Left renal pelvis (tissue), 4 donors: Measurements from ENCODE around the gene PHF21A. TPM values are rescaled to one million over a fixed set of nuclear protein-coding genes. Genes with fewer than 3 reads are reported as not detected.

Experiments used
- DNase-seq, 4 donors: peaks; one replicate each; pipeline ENCODE4 v3.0.0-alpha.2; 2013; ENCODE audit warnings: low read depth in 4 of 4, low spot score in 3 of 4
- polyA plus RNA-seq, 4 donors: library from polyadenylated mRNA; unstranded; fragments of 120-200 nt; gene quantifications; one replicate each; pipeline ENCODE4 v1.2.1, GENCODE V29; 2013; ENCODE audit not compliant: insufficient read length in 4 of 4

Gene PHF21A
- polyA plus RNA-seq, 4 donors: 44.2 to 57.6 (median 53.2) TPM

DNA sequence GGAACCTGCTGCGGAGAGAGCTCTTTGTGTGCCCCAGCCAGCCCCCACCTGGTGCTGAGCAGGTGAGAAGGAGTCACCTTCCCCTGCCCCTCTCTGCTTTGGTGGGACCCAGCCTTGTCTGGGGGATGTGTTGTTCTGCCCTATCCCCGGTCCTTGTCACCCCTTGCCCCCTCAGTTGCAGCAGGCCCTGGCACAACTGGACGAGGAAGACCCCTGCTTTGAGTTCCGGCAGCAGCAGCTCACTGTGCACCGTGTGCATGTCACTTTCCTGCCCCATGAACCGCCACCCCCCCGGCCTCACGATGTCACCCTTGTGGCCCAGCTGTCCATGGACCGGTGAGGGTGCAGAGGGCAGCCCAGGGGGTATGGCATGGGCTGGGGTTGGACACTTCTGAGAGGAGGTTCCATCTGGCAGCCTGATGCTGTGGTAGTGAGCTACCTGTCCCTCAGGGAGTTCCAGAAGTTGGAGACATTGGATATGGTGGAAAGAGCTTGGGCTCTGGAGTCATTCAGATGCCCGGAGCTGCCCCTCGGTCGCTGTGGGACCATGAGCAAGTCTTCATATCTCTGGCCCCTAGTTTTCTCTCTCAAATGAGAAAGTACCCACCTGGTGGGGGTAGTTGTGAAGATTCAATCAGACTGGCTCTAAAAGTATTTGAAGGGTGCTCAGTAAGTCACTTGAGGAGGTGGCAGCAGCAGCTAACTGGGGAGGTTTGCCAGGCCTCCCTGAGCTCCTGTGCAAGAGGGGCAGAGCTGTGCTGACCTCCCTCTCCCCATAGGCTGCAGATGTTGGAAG is 194.5 kb downstream of the PHF21A start:
- no peak for DNase-seq

GRCh38 chr11:45926001-45926401 is 195.3 kb downstream of the PHF21A start:
- DNase-seq: no peak

DNA sequence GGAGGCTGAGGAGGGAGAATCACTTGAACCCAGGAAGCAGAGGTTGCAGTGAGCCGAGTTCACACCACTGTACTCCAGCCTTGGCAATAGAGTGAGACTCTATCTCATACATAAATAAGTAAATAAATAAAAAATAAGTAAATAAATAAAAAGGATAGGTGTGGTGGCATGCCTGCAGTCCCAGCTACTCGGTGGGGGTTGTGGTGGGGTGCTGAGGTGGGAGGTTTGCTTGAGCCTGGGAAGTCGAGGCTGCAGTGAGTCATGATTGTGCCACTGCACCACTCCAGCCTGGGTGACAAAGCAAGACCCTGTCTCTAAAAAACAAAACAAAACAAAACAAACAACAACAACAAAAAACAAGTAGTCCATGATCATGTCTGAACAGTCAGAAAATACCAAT is 195.7 kb downstream of the PHF21A start:
- no peak for DNase-seq

DNA sequence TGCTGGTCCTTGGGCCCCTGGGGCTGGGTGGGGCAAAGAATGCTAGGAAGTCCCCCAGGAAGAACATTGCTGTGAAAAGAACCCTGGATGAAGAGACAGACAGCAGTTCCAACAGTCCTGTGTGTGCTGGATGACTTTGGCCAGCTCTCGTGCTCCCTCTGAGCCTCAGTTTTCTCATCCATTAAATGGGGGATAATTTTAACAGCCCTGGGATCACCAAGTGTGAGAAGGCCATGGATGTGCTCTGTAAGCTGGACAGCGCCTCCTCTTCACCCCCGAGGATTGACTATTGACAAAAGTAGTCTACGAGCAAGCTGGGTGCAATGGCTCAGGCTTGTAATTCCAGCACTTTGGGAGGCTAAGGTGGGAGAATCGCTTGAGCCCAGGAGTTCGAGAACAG is 196.3 kb downstream of the PHF21A start:
- no peak for DNase-seq

DNA sequence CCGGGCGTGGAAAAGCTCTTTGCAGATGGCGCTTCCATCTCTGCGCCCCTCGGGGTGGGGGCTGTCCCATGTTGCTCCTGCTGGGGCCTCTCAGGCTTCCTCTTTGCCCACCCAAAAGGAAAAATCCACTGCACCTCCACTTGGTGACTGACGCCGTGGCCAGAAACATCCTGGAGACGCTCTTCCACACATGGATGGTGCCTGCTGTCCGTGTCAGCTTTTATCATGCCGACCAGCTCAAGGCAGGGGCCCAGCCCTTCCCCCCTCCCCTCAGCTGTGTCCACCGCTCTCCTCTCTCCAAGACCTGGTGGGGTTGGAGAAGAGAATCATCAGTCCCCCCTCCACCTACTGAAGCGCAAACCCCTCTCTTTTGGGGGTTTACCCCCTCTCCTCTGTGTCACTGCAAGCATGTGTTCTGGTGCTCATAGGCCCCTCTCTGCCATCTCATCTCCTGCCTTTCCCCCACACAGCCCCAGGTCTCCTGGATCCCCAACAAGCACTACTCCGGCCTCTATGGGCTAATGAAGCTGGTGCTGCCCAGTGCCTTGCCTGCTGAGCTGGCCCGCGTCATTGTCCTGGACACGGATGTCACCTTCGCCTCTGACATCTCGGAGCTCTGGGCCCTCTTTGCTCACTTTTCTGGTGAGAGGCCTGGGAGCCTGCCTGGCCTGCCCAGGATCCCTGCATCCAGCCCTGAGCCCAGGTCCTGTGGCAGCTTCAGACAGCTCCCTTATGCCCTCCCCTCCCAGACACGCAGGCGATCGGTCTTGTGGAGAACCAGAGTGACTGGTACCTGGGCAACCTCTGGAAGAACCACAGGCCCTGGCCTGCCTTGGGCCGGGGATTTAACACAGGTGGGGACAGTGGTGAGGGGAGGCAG is 197.0 kb downstream of the PHF21A start:
- DNase-seq: no peak

DNA sequence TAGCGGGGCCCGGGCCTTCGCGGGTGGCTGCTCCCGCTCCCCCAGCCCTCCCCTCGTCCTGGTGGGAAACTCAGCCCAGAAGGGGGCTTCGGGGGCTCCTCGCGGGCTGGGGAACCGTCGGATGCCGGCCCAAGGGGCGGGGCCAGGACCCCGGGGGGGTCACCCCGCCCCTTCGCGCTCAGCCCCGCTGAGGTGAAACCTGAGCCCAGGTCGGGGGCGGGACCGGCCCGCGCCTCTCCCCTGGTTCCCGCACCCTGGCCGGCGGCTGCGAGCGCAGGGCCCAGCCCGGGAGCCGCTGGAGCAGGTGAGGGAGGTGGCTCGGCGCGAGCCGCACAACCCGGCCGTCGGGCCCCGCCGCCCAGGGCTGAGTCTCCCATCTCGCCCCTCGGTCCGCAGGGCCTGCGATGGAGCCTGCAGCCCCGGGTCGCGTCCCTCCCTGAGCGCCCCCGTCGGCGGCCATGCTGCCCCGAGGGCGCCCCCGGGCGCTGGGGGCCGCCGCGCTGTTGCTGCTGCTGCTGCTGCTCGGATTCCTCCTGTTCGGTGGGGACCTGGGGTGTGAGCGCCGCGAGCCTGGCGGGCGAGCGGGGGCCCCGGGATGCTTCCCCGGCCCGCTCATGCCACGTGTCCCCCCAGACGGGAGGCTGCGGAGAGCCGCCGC is 198.7 kb downstream of the PHF21A start, which contains the start of gene LARGE2:
Gene LARGE2 (plus strand): TSS at position 232 of the 658 bp plus-strand sequence. CDS start 227 bp downstream, at position 459.
- no peak for DNase-seq

GRCh38 chr11:45921561-45922424 is 199.5 kb downstream of the PHF21A start:
- DNase-seq: peak in 1 of 4 donors; percentile 45

- DNase-seq: no peak
Observed at GRCh38 chr11:45920531-45921477, 200.4 kb downstream of the PHF21A start.

DNA sequence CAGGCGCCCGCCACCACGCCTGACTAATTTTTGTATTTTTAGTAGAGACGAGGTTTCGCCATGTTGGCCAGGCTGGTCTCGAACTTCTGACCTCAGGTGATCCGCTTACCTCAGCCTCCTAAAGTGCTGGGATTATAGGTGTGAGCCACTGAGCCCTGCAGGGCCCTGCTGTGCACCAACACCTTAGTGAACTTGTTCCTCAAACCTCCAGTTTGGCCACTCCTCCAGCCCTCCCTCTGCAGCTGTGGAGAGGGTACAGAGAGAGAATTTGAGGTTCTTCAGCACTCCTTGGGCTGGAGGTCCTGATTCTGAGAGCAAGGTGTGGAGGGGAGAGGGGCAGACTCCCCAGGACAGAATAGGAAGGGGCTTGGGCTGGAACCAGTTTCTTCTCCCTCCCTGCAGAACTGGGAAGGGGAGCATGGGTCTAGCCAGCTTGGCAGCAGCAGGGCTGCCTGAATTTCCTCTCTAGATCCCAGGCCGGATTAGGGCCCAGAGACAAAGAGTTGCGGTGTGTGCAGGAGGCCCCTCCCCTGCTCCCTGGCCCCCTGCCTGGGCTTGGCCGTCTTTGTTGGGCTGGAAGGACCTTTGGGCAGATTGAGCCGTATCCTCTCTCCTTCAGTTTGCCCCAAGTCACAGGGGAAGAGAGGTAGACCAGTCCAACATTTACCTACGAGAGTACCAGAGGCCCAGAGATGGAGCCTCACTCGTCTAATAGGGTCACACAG is 201.3 kb downstream of the PHF21A start:
- DNase-seq: no peak

- no peak for DNase-seq
Observed at GRCh38 chr11:45918962-45919675, 202.1 kb downstream of the PHF21A start.

DNA sequence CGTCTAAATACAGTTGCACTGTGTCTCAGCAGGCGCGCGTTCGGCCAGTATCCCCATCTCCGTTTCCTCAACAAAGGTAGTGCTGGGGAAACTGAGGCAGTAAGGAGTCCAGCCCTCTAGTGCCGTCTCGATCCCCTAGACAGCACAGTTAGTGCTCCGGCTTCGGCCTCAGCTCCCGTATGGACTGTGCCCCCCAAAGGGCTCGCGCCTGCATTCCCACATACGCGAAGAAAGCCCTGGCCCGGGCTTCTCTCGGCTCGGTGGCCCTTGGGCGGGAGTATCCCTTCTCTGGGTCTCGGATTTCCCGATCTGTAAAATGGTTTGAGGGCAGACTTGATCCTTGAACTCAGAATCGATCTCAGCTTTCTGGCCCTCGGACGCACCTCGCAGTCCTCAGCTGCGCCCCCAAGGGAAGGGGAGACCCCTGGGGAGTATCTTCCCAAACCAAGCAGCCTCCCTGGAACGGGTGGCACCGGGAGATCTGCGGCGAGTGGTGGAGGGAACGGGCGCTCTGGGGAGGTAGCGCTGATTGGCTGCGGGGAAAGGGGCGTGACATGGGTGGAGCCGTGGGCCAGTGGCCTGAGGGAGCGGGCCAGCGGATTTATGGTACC is 202.8 kb downstream of the PHF21A start:
- DNase-seq: no peak

DNA sequence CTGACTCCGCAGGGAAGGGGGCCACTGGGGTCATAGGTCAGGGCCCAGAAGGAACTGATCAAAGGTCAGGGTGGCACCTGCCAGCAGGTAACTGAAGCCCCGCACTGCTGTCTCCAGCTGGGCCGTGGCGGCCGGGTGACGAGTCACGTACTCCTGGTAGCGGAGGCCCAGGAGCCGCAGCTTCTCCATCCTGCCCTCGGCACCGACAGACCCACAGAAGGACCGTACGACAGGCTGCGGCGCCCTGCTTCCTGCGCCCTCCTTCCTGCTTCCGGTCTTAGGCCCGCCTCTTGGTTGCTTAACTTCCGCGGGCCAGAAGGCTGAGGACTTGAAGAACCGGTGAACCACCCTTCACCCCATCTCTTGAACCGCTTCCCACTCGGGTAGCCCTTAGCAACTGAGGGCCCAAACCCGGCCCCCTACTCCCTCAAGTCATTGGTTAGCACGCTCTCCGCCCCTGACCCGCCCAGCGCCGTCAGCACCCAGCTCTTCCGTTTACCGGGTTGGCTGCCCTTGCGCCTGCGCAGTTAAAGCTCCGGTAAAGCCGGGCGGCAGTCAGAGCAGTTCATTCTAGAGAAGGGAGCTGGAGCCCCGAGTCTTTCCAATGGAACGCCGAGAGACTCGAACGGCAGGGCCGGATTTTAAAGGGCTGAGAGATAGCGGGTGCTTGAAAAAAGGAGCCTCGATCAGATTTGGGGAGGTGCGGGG is 203.5 kb downstream of the PHF21A start, which contains the start of gene PEX16:
Gene PEX16 (minus strand): TSS at position 255 of the 708 bp plus-strand sequence. CDS start 66 bp downstream, at position 189.
- DNase-seq: peak; percentile 89 to 93 (median 90)

DNA sequence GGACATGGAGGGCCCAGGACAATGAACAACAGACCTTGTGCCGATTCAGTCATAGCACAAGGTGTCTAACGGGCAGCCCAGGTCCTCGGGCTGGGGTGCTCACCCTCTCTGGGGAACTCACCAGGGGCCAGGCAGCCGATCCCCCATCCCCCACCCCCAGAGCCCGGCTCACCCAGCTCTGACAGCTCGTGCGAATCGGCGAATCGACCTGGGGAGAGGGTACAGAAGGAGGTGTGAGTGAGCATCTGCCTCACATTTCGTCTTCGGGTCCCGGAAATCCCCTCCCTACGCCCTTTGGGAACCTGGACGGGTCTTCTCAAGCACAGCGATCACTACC is 204.0 kb downstream of the PHF21A start:
- no peak for DNase-seq

- no peak for DNase-seq
Observed at GRCh38 chr11:45915446-45915845, 205.8 kb downstream of the PHF21A start.

DNA sequence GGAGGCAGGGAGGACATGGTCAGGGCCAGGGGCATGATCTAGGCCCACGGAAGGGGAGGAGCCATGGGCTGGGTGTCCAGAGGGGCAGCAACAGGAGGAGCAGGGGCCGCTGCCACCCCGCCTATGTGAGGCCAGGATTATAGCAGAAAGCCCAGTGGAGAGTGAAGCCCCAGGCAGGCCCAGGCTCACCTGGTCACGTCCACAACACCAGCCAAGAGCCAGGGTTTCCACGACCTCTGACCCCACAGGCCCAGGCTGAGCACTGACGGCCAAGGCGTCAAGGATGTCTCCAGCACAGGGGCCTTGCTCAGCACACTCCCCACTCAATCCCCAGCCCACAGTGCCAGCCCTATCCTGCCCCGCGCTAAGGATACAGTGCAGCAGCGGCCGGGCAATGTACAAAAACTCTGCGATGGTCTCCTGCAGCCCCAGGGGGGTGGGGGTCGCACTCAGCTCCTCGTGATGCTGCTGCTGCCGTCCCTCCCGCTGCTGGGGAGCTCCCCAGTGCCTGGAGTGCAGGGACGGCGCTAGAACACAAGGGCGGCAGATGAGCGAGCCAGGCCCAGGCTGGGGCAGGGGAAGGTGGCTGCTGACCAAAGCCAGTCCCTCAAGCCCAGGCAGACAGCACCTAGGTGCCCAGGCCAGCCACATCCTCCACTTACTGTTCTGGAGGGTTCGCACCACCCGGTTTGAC is 207.2 kb downstream of the PHF21A start:
- no peak for DNase-seq

DNA sequence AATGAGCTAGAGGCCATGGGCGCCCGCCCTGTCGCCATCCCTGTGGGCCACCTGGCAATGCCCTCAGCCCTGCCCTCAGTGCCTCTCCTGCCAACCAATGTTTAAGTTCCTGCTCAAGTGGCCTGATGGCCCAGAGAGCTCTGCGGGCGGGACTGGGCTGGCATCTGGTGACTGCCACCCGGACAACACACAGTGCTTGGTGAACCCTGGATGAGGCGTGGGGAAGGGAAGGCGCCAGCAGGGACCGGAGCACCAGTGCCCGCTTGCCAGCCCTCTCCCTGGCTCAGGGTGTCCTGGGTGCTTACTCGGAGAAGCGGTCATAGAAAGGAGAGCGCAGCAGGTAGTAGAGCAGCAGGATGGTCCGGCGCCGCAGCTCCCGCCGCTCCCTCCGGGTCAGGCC is 207.7 kb downstream of the PHF21A start:
- no peak for DNase-seq
